Measurements from ENCODE around the gene RTP3. TPM values are rescaled to one million over a fixed set of nuclear protein-coding genes. Genes with fewer than 3 reads are reported as not detected.

The RTP3 gene
- total and polyA plus RNA-seq, 2 of the 4 experiments (the other 2 are of a cell fraction), result 0.18 to 0.26 TPM

DNA sequence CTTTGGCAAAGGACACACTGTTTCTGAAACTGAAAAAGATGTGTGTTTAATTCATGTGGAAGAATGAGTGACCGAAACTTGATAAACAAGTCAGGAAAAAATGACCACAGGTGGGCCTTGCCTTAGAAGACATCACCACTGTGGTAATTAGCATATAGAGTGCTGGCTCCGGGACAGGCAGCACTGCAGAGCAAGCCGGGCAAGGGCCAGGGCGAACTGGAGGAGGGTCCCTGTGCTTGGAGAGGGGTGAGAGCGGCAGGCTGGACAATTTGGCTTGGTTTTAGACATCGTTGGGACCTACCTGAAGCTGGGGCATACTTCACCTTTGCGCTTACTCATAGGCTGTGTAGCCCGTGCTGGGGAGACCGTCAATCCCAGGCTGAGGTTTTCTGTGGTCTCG, 8.2 kb downstream of the RTP3 start:
- Histone ChIP-seq H3K18ac (ENCODE audit: low read depth, low read length) (peak overlapping the region; percentile 93), H3K4ac (ENCODE audit: low read depth, low read length) (peak overlapping the region; percentile 75), H2BK15ac (ENCODE audit: low read depth, low read length) (peak overlapping the region; percentile 23; the same call in 2 of the 3 replicates), H4K8ac (ENCODE audit: low read depth in 2 of 2, low read length in 2 of 2) (peak overlapping the region; percentile 28 to 39; a peak in 2 of 4 replicates), H2BK5ac (ENCODE audit: low read depth, low read length, poor library complexity, severe bottlenecking) (no peak overlapping the region), H3K9me1 (ENCODE audit: insufficient read depth, low read length) (peaks cover 14% of the 10 kb centered on the region), H3K9ac (ENCODE audit: low read depth, low read length) (no peak overlapping the region), H4K5ac (ENCODE audit: low read depth, low read length) (peak overlapping the region; percentile 92), H4K20me1 (ENCODE audit: insufficient read depth, low read length) (no peaks in the 10 kb centered on the region), H3K27ac (ENCODE audit: insufficient read depth, low read length) (no peak overlapping the region), H3K36me3 (ENCODE audit: control insufficient read depth, insufficient read depth, low read length) (no peaks in the 10 kb centered on the region; the same call in 1 of the 2 replicates), H3K9me3 (ENCODE audit: control insufficient read depth, insufficient read depth, low read length) (no peaks in the 10 kb centered on the region), H3K14ac (replicated peaks; ENCODE audit: low read depth, low read length) (no peak overlapping the region), H4K91ac (ENCODE audit: insufficient read depth, low read depth, low read length) (peak overlapping the region; percentile 59; the same call in 1 of the 2 replicates), H3K23ac (ENCODE audit: low read depth, low read length) (no peak overlapping the region), H2AK5ac (ENCODE audit: low read depth, low read length) (peak overlapping the region; percentile 80; the same call in 1 of the 2 replicates), H3K56ac (ENCODE audit: extremely low read depth, insufficient read depth, low read length) (no peak overlapping the region), H3K4me1 (ENCODE audit: control insufficient read depth, insufficient read depth, low read length) (peaks cover 19% of the 10 kb centered on the region), H3K4me3 (ENCODE audit: insufficient read depth, low read depth, low read length) (no peak overlapping the region), H3K4me2 (ENCODE audit: low read depth, low read length) (no peak overlapping the region), H3K27me3 (ENCODE audit: control insufficient read depth, insufficient read depth, low read length) (no peaks in the 10 kb centered on the region), H2AK9ac (replicated peaks; ENCODE audit: low read depth, low read length, poor library complexity) (no peak overlapping the region), H2BK120ac (ENCODE audit: low read depth, low read length) (peak overlapping the region; percentile 33), H2AFZ (replicated peaks; ENCODE audit: low read length, poor library complexity) (no peak overlapping the region), H3K79me1 (ENCODE audit: low read depth in 1 of 2, low read length in 2 of 2) (no peaks in the 10 kb centered on the region), H2BK20ac (ENCODE audit: low read depth, low read length) (peak overlapping the region; percentile 9; the same call in 1 of the 2 replicates)
- no TSS peak for BruUV-seq (replicated peaks)
- DNase-seq (no peak), ATAC-seq (ENCODE audit: low read depth) (no peak)
- dilution Hi-C loops (cut with HindIII; ENCODE audit: low sequenced_read_pairs, unreplicated experiment) (no loop called here), in situ Hi-C loops (cut with MboI; ENCODE audit: low sequenced_read_pairs) (no loop called here), intact Hi-C loops (cut with micrococcal nuclease) (no loop called here)
- 82% methylated on average over 9 of the region's 10 CpGs; no CpG with 5 or more reads in 1 of the 2 experiments for WGBS, 2 experiments (ENCODE audit: extremely low coverage in 2 of 2, insufficient read length in 1 of 2)
- POLR2A ChIA-PET (ENCODE audit: unreplicated experiment), result no interaction called here
- CTCF ChIA-PET, result no interaction called here
- TF ChIP-seq POLR2A (IDR thresholded peaks at IDR 0.05; ENCODE audit: low read depth, low read length) (no peak), MAFK (IDR thresholded peaks at IDR 0.05; ENCODE audit: low read depth, low read length) (no peak), FOS (IDR thresholded peaks at IDR 0.05; ENCODE audit: low read depth, low read length) (no peak), RAD21 (IDR thresholded peaks at IDR 0.05; ENCODE audit: low read length) (no peak), RCOR1 (IDR thresholded peaks at IDR 0.05; ENCODE audit: insufficient replicate concordance, low read length) (no peak)
- TF ChIP-seq, protein P1, sequence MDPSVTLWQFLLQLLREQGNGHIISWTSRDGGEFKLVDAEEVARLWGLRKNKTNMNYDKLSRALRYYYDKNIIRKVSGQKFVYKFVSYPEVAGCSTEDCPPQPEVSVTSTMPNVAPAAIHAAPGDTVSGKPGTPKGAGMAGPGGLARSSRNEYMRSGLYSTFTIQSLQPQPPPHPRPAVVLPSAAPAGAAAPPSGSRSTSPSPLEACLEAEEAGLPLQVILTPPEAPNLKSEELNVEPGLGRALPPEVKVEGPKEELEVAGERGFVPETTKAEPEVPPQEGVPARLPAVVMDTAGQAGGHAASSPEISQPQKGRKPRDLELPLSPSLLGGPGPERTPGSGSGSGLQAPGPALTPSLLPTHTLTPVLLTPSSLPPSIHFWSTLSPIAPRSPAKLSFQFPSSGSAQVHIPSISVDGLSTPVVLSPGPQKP (IDR thresholded peaks at IDR 0.05; ENCODE audit: borderline replicate concordance, low read depth, low read length), result no peak
- TF ChIP-seq, protein P2, sequence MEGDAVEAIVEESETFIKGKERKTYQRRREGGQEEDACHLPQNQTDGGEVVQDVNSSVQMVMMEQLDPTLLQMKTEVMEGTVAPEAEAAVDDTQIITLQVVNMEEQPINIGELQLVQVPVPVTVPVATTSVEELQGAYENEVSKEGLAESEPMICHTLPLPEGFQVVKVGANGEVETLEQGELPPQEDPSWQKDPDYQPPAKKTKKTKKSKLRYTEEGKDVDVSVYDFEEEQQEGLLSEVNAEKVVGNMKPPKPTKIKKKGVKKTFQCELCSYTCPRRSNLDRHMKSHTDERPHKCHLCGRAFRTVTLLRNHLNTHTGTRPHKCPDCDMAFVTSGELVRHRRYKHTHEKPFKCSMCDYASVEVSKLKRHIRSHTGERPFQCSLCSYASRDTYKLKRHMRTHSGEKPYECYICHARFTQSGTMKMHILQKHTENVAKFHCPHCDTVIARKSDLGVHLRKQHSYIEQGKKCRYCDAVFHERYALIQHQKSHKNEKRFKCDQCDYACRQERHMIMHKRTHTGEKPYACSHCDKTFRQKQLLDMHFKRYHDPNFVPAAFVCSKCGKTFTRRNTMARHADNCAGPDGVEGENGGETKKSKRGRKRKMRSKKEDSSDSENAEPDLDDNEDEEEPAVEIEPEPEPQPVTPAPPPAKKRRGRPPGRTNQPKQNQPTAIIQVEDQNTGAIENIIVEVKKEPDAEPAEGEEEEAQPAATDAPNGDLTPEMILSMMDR (conservative IDR thresholded peaks at IDR 0.05; ENCODE audit: low read depth, low read length), result no peak

All from IMR-90 (cell line).